HCT116 (cell line): Measurements from ENCODE around the gene TTC17. TPM values are rescaled to one million over a fixed set of nuclear protein-coding genes. Genes with fewer than 3 reads are reported as not detected.

Experiments
- ATAC-seq: fragments of 200-7000 bp; cut with Tn5 transposase; 2 replicates; pipeline ENCODE4 v1.9.1; 2020; ENCODE audit warnings: mild to moderate bottlenecking, moderate library complexity
- BruUV-seq: library from RNA; stranded (reverse); fragments of 400-500 nt; replicated peaks from 2 replicates; lab custom pipeline; 2021; lab: Mats Ljungman, UMichigan
- CTCF ChIA-PET: fragments of 300-600 bp; sonication (Branson Sonifier 250); formaldehyde crosslinking; loops from one replicate; lab custom pipeline; 2021; ENCODE audit warnings: antibody characterized with exemption; lab: Charles Lee
- POLR2A ChIA-PET: fragments of 300-600, 350-600 bp; sonication (Branson Sonifier 250); formaldehyde crosslinking; loops from one replicate; lab custom pipeline; 2021; ENCODE audit warnings: antibody characterized with exemption; lab: Charles Lee
- RAD21 ChIA-PET, 2 experiments: fragments of 300-600 bp; sonication (Branson Sonifier 250); formaldehyde crosslinking; loops; one replicate each; lab custom pipeline; 2023; ENCODE audit warnings: low total read pairs in 2 of 2; ENCODE audit not compliant: uncharacterized antibody in 2 of 2, unreplicated experiment in 2 of 2, low non-redundant PET in 1 of 2; lab: Charles Lee
- DNase-seq: peaks from one replicate; pipeline ENCODE4 v3.0.0-alpha.2; 2010; ENCODE audit warnings: low read depth, low spot score
- H2AFZ ChIP-seq: fragments of 200-600 bp; shearing (Covaris generic), sonication (generic); 2 replicates; pipeline ENCODE4 v1.6.1; 2017; ENCODE audit warnings: low read depth, mixed run types, mixed read lengths, antibody characterized with exemption, low read length; ENCODE audit not compliant: poor library complexity, severe bottlenecking
- H3K27ac ChIP-seq: 2 replicates; pipeline ENCODE4 v1.5.1; 2012; ENCODE audit warnings: low read depth, low read length
- H3K27me3 ChIP-seq: fragments of 200-600 bp; sonication (generic); 2 replicates; pipeline ENCODE4 v1.6.1; 2016; ENCODE audit warnings: mixed run types, low read length, mixed read lengths; ENCODE audit not compliant: insufficient read depth
- H3K36me3 ChIP-seq, 2 experiments: fragments of 200-500 bp in 1 of 2; fragments of 200-600 bp in 1 of 2; sonication (Bioruptor generic) in 1 of 2; sonication (generic) in 1 of 2; 2 replicates each; pipeline versions ENCODE4 v1.5.1 to v1.6.1; 2014 to 2016; ENCODE audit warnings: low read length in 2 of 2, inconsistent platforms in 1 of 2, mixed read lengths in 1 of 2, mixed run types in 1 of 2; ENCODE audit not compliant: insufficient read depth in 2 of 2, control insufficient read depth in 1 of 2
- H3K4me1 ChIP-seq, 2 experiments: fragments of 200-600 bp in 1 of 2; sonication (generic) in 1 of 2; 2 replicates each; pipeline versions ENCODE4 v1.5.1 to v1.6.1; 2012 to 2017; ENCODE audit warnings: low read length in 2 of 2, inconsistent platforms in 1 of 2, mild to moderate bottlenecking in 1 of 2, mixed read lengths in 1 of 2, mixed run types in 1 of 2, moderate library complexity in 1 of 2; ENCODE audit not compliant: insufficient read depth in 2 of 2, control insufficient read depth in 1 of 2
- H3K4me2 ChIP-seq: fragments of 200-600 bp; sonication (generic); 2 replicates; pipeline ENCODE4 v1.6.1; 2017; ENCODE audit warnings: mixed run types, low read length, mixed read lengths
- H3K4me3 ChIP-seq, 2 experiments: fragments of 200-600 bp in 1 of 2; sonication (generic) in 1 of 2; replicated peaks in 1 of 2; 2 replicates each; pipeline ENCODE4 v1.5.1; 2011 to 2016; ENCODE audit warnings: low read length in 2 of 2, control low read depth in 1 of 2, low read depth in 1 of 2, mild to moderate bottlenecking in 1 of 2, mixed read lengths in 1 of 2, mixed run types in 1 of 2
- H3K79me2 ChIP-seq: fragments of 200-600 bp; sonication (generic); 2 replicates; pipeline ENCODE4 v1.6.1; 2017; ENCODE audit warnings: mild to moderate bottlenecking, mixed run types, low read length, moderate library complexity, mixed read lengths; ENCODE audit not compliant: insufficient read depth
- H3K9ac ChIP-seq: fragments of 200-600 bp; sonication (generic); 2 replicates; pipeline ENCODE4 v1.6.1; 2016; ENCODE audit warnings: low read length, mixed read lengths
- H3K9me2 ChIP-seq: fragments of 200-600 bp; sonication (generic), shearing (Covaris generic); 2 replicates; pipeline ENCODE4 v1.6.1; 2017; ENCODE audit warnings: mixed run types, mild to moderate bottlenecking, moderate library complexity; ENCODE audit not compliant: insufficient read depth
- H3K9me3 ChIP-seq, 2 experiments: fragments of 200-500 bp in 1 of 2; fragments of 200-600 bp in 1 of 2; sonication (Bioruptor generic) in 1 of 2; sonication (generic) in 1 of 2; 2 replicates each; pipeline ENCODE4 v1.6.1; 2014 to 2017; ENCODE audit warnings: low read length in 2 of 2, mixed read lengths in 2 of 2, inconsistent platforms in 1 of 2, low read depth in 1 of 2, mild to moderate bottlenecking in 1 of 2, mixed run types in 1 of 2, moderate library complexity in 1 of 2; ENCODE audit not compliant: control insufficient read depth in 1 of 2, insufficient read depth in 1 of 2
- H4K20me1 ChIP-seq: fragments of 200-600 bp; sonication (generic), shearing (Covaris generic); 2 replicates; pipeline ENCODE4 v1.6.1; 2017; ENCODE audit warnings: mixed run types, mild to moderate bottlenecking, moderate library complexity; ENCODE audit not compliant: insufficient read depth
- CBX3 ChIP-seq: IDR thresholded peaks from 2 replicates; pipeline ENCODE4 v1.6.1; 2012; ENCODE audit warnings: low read depth
- EGR1 ChIP-seq: IDR thresholded peaks from 2 replicates; pipeline ENCODE4 v1.6.1; 2012; ENCODE audit warnings: low read depth
- ELF1 ChIP-seq: IDR thresholded peaks from 2 replicates; pipeline ENCODE4 v1.6.1; 2012; ENCODE audit warnings: low read depth, borderline replicate concordance
- EZH2phosphoT487 ChIP-seq: fragments of 200-600 bp; IDR thresholded peaks from 2 replicates; pipeline ENCODE4 v1.6.1; 2018; ENCODE audit warnings: antibody characterized with exemption, borderline replicate concordance
- POLR2A ChIP-seq: IDR thresholded peaks from 2 replicates; pipeline ENCODE4 v1.7.0; 2011; ENCODE audit warnings: borderline replicate concordance; ENCODE audit not compliant: insufficient read depth, insufficient read length; ENCODE audit errors: extremely low read depth
- POLR2AphosphoS5 ChIP-seq: IDR thresholded peaks from 2 replicates; pipeline ENCODE4 v1.6.1; 2011; ENCODE audit warnings: mild to moderate bottlenecking, low read depth, low read length, moderate library complexity
- RAD21 ChIP-seq: IDR thresholded peaks from 2 replicates; pipeline ENCODE4 v1.6.1; 2012; ENCODE audit warnings: low read depth, mild to moderate bottlenecking
- REST ChIP-seq: IDR thresholded peaks from 2 replicates; pipeline ENCODE4 v1.6.1; 2012; ENCODE audit warnings: low read depth
- SIN3A ChIP-seq: IDR thresholded peaks from 2 replicates; pipeline ENCODE4 v1.6.1; 2012; ENCODE audit warnings: low read depth
- TCF7L2 ChIP-seq: IDR thresholded peaks from 2 replicates; pipeline ENCODE4 v1.7.0; 2011; ENCODE audit warnings: borderline replicate concordance, inconsistent platforms; ENCODE audit not compliant: insufficient read depth, insufficient read length; ENCODE audit errors: extremely low read depth
- ZFX ChIP-seq: fragments of 450-650 bp; IDR thresholded peaks from 2 replicates; pipeline ENCODE4 v1.6.1; 2017
- ZNF274 ChIP-seq: fragments of 200-500 bp; sonication (Bioruptor generic); IDR thresholded peaks from 2 replicates; pipeline ENCODE4 v1.6.1; 2014; ENCODE audit warnings: mild to moderate bottlenecking, low read depth, low read length, inconsistent platforms
- intact Hi-C: fragments of 100-400 bp; cut with micrococcal nuclease; formaldehyde crosslinking; loops from 2 replicates; pipeline ENCODE4 v1.10.0; 2022
- total RNA-seq: library from RNA; stranded (reverse); gene quantifications from one replicate; pipeline ENCODE4 v1.2.1, GENCODE V29; 2021; ENCODE audit not compliant: unreplicated experiment
- TF ChIP-seq, protein P1 (sequence below): IDR thresholded peaks from 2 replicates; pipeline ENCODE4 v1.6.1; 2011; ENCODE audit warnings: mild to moderate bottlenecking, low read length, moderate library complexity; ENCODE audit not compliant: insufficient replicate concordance; ENCODE audit errors: extremely low read depth
- TF ChIP-seq, protein P2 (sequence below): IDR thresholded peaks from 2 replicates; pipeline ENCODE4 v1.6.1; 2012
- TF ChIP-seq, protein P3 (sequence below), 3 experiments: fragments of 200-600 bp in 1 of 3; sonication (generic) in 1 of 3; IDR thresholded peaks in 2 of 3; conservative IDR thresholded peaks in 1 of 3; 2 replicates each; pipeline ENCODE4 v1.5.1; 2012 to 2017; ENCODE audit warnings: low read depth in 2 of 3, low read length in 2 of 3, antibody characterized with exemption in 1 of 3, borderline replicate concordance in 1 of 3, control low read depth in 1 of 3, mild to moderate bottlenecking in 1 of 3, mixed read lengths in 1 of 3, mixed run types in 1 of 3, moderate library complexity in 1 of 3; ENCODE audit not compliant: insufficient read depth in 1 of 3

Gene TTC17
- total RNA-seq, 1 experiment from 2014 or later, result 51.6 TPM

GRCh38 chr11:43392713-43393112, 34.0 kb downstream of the TTC17 start (continued):
- TF ChIP-seq, protein P1, sequence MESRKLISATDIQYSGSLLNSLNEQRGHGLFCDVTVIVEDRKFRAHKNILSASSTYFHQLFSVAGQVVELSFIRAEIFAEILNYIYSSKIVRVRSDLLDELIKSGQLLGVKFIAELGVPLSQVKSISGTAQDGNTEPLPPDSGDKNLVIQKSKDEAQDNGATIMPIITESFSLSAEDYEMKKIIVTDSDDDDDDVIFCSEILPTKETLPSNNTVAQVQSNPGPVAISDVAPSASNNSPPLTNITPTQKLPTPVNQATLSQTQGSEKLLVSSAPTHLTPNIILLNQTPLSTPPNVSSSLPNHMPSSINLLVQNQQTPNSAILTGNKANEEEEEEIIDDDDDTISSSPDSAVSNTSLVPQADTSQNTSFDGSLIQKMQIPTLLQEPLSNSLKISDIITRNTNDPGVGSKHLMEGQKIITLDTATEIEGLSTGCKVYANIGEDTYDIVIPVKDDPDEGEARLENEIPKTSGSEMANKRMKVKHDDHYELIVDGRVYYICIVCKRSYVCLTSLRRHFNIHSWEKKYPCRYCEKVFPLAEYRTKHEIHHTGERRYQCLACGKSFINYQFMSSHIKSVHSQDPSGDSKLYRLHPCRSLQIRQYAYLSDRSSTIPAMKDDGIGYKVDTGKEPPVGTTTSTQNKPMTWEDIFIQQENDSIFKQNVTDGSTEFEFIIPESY, result no peak
- TF ChIP-seq SIN3A (no peak), POLR2A (no peak), EGR1 (no peak), ZNF274 (no peak)
- TF ChIP-seq, protein P2, sequence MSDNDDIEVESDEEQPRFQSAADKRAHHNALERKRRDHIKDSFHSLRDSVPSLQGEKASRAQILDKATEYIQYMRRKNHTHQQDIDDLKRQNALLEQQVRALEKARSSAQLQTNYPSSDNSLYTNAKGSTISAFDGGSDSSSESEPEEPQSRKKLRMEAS, result no peak

- Histone ChIP-seq H2AFZ (no peak overlapping the region), H3K27me3 (no peaks in the 10 kb centered on the region), H3K9me3 (no peaks in the 10 kb centered on the region), H3K27ac (no peak overlapping the region), H3K9ac (no peak overlapping the region), H3K79me2 (no peaks in the 10 kb centered on the region), H3K36me3 (peaks cover 11 to 31% of the 10 kb centered on the region in 2 experiments; a peak in 2 of 4 replicates), H3K4me1 (no peaks in the 10 kb centered on the region), H4K20me1 (no peaks in the 10 kb centered on the region), H3K4me3 (no peak overlapping the region), H3K4me2 (no peak overlapping the region), H3K9me2 (no peaks in the 10 kb centered on the region)
- TSS peak; percentile 7 for BruUV-seq
- DNase-seq (no peak), ATAC-seq (no peak)
- POLR2A ChIA-PET, result no interaction called here
- RAD21 ChIA-PET, result no interaction called here
- CTCF ChIA-PET, result no interaction called here
- intact Hi-C loops, result no loop called here
- no peak for TF ChIP-seq POLR2AphosphoS5
- no peak for TF ChIP-seq EGR1
- TF ChIP-seq, protein P3, sequence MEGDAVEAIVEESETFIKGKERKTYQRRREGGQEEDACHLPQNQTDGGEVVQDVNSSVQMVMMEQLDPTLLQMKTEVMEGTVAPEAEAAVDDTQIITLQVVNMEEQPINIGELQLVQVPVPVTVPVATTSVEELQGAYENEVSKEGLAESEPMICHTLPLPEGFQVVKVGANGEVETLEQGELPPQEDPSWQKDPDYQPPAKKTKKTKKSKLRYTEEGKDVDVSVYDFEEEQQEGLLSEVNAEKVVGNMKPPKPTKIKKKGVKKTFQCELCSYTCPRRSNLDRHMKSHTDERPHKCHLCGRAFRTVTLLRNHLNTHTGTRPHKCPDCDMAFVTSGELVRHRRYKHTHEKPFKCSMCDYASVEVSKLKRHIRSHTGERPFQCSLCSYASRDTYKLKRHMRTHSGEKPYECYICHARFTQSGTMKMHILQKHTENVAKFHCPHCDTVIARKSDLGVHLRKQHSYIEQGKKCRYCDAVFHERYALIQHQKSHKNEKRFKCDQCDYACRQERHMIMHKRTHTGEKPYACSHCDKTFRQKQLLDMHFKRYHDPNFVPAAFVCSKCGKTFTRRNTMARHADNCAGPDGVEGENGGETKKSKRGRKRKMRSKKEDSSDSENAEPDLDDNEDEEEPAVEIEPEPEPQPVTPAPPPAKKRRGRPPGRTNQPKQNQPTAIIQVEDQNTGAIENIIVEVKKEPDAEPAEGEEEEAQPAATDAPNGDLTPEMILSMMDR (IDR thresholded peaks at IDR 0.05 in 2 of 3, conservative IDR thresholded peaks at IDR 0.05 in 1 of 3; ENCODE audit: borderline replicate concordance in 1 of 3, insufficient read depth in 1 of 3, low read depth in 2 of 3, low read length in 2 of 3), result no peak
- TF ChIP-seq ZNF274, result no peak
- no peak for TF ChIP-seq RAD21
- no peak for TF ChIP-seq ELF1
- TF ChIP-seq, protein P2, result no peak
- no peak for TF ChIP-seq TCF7L2
- no peak for TF ChIP-seq EZH2phosphoT487
- TF ChIP-seq REST, result no peak
- TF ChIP-seq CBX3, result no peak
- no peak for TF ChIP-seq ZFX
Observed at GRCh38 chr11:43393765-43394355, 35.1 kb downstream of the TTC17 start.
